Measurements from ENCODE around the gene VAV2.
"Not testable (repeated sequence)": the region's sequence is repeated elsewhere in the genome, so short reads cannot be mapped to it uniquely, and the experiment has no call there.

VAV2 gene

DNA sequence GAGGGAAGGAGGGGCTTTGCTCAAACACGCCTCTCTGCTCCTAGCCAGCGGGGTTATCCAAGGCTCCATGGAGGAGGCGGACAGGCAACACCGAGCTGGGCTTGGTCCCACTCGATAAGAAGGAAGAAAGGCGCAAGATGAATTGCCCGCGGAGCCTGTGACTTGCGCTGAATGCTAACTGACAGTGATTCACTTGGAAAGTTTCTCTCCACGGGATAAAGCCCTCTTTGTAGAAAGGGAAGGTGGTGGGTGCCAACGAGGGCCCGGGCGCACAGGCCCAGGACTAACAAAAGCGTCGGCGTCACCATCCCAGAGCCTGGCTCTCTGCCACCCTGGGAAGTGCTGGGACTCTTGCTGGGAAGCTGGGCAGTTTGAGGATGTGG lies 76.0 kb downstream of the VAV2 start:
- DNase-seq (ENCODE audit: low read depth), result no peak

DNA sequence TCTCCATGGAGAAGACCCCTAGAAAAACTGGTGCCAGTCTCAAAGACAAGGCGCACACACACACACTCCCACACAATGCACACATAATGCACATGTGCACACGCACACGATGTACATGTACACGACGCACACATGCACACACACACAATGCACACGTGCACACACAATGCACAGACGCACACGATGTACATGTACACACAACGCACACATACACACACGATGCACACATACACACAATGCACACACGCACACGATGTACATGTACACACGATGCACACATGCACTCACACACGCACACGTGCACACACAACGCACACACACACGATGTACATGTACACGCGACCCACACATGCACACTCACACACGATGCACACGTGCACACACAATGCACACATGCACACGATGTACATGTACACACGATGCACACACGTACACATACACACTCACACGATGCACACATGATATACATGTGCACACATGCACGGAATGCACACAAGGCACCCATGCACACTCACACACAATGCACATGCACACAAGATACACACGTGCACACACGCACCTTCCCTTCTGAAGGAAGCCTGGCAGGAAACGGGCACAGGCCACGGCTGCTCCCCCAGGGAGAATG lies 76.5 kb downstream of the VAV2 start:
- no peak for DNase-seq (ENCODE audit: low read depth)

DNA sequence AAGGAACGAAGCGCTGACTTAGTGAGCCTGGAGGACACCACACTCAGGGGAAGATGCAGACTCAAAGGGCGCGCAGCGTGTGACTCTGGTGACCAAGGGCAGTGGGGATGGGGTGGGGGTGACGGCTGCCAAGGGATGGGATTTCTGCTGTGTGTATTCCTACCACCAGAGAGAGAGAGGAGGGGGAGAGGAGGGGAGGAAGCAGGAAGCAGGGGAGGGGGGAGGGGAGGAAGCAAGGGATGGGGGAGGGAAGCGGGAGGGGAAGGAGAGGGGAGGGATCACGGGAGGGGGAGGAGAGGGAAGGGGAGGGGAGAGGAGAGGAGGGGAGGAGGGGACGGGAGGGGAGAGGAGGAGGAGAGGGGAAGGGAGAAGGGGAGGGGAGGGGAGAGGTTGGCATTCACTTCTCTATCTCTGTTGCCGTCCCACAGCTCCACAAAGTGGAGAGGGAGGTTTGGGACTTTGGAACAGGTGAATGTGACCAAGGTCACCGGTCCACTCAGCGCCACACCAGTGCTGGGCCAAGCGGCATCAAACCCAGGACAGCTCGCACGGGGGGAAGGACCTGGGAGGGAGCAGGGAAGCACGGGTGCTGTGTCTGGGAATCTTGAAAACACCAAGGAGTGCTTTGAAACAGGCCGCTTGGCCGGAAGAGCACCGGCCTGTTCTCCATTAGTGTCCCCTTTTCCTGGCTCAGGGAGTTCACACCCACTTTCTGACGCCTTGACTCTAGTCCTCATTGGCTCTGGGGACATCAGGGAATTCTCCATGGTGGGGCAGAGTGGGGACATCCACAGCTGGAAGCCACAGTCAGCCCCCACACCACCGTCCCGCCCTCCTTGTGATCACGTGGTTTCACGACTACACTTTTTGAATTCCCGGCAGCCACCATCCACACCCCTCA lies 77.4 kb downstream of the VAV2 start:
- DNase-seq (ENCODE audit: low read depth), result no peak

DNA sequence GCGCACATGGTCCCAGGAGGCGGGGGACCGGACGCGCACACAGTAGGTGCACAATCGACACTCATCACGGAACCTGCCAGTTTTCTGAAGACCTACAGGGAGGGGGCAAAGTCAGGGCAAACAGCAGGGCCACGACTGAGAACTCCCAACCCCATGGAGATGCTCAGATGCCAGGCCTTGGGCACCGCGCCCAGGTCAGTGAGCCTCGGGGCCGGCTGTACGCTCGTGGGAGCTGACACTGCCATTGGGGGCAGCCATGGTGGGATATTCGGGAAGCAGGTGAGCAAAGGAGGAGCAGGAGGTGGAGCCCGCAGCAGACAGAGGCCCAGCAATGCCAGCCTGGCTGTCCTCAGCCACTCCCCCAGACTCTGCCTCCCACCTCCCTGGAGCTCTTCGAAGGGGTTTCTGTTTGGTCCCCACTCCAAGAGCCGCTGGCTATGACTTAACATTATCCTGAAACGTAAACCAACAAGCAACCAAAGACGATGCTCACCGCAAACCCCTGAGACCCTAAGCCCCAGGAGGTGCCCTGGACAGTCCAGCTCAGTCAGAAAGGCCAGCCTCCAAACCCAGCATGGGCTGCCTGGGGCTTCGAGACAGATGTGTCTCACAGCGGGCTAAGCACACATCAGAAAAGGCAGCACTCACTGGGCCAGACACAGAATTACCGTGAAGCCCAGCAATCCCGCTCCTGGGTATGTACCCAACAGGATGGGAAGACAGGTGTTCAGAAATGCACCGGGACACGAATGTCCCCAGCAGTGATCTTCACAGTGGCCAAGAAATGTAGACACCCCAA lies 78.4 kb downstream of the VAV2 start:
- DNase-seq (ENCODE audit: low read depth), result no peak

DNA sequence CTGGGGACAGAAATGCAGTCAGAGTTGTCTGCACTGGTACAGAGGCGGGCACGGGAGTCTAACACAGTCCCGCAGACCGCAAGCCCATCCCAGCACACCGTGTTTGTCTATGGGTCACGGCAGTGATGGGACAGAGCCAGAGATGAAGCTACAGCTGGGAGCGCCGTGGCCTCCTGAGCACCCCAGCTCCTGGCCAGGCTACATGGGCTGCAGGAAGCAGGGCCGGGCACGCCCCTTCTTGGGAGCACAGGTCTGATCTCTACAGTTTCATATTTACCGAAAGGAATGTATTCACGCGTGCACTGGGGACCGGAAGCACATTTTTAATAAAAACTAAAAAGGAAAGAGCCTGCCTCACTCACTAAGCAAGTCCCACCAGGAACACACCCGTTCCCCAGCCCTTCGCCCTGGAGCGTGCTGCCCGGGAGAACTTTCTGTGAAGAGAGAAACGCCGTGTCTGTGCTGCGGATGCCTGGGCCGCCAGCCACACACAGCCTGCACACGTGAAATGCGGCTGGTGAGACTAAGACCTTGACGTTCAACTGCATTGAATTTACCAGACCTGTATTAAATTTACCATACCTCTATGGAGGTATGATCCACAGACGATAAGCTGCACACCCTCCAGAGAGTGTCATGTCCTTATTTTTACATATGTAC lies 81.1 kb downstream of the VAV2 start:
- no peak for DNase-seq (ENCODE audit: low read depth)

DNA sequence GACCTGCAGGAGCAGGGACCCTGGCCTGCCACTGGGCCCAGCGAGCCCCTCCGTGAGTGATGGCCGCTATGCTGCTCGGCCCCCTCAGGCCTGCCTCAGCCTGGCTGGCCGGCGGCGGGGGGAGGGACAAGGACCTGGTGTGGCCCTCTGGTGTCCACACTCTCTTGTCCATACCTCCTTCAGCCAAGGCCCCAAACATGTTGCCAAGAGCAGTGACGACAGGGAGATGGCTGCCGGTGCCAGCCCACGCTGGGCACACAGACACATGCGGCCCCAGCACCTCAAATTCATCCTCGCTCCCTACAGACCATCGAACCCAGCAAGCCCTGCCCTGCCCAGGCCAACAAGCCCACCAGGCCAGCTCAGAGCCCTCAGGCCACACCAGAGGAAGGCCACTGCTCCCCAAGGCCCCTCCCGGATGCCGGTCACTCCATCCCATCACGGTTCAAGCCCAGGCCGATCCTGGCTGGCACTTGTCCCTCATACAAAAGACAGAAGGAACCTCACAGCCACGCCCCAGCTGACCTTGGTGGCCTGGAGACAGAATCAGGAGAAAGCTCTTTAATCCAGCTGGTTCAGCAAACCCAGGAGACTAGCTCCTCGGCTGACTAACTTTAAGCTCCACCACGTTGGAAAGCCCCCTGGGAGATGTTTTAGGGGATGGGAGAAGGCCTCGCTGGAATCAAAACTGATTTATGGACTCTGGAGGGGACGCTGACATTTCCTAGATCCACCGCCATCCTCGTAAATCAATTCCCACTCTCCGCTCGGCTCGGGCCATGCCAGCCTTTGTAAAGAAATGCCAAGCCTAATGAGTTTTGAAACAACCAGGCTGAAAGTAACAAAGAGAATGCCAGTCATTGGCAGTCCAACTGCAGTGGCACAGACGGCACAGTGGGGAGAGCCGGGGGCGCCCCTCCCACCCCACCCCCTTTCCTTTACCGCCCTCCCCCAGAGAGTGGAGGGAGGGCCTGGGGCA lies 84.9 kb downstream of the VAV2 start:
- DNase-seq (ENCODE audit: low read depth), result no peak

DNA sequence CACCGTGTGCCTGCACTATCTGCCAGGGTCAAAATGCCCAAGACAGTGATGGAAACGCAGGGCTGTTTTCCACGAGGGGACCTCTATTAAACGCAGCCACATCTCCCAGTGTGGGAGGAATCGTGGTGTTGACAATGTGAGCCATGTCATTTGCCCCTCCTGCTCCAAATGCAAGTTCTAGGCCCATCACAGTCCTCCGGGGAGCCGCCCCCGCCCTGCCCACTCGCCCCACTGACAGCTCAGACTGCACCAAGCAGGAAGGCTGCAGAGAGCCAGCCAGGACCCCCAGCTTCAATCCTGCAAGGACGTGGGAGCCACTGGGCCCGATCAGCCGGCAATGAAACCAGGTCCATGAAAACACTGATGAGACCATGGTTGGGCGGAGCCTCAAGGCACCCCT lies 85.9 kb downstream of the VAV2 start:
- no peak for DNase-seq (ENCODE audit: low read depth)

DNA sequence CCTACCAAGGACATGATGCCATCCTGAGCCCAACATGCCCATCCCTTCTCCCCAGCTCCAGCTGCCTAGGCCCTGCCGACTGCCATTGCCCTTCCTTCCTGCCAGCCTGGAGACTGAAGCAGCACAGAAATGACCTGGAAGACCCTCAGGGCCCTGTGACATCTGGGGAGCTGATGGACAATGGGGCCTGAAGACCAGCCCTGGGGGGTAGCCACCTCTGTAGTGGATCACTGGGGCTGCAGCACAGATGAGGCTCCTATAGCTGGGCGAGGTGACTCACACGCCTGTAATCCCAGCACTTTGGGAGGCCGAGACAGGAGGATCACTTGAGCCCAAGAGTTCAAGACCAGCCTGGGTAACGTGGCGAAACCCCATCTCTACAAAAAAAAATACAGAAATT lies 86.6 kb downstream of the VAV2 start:
- DNase-seq (ENCODE audit: low read depth), result no peak

DNA sequence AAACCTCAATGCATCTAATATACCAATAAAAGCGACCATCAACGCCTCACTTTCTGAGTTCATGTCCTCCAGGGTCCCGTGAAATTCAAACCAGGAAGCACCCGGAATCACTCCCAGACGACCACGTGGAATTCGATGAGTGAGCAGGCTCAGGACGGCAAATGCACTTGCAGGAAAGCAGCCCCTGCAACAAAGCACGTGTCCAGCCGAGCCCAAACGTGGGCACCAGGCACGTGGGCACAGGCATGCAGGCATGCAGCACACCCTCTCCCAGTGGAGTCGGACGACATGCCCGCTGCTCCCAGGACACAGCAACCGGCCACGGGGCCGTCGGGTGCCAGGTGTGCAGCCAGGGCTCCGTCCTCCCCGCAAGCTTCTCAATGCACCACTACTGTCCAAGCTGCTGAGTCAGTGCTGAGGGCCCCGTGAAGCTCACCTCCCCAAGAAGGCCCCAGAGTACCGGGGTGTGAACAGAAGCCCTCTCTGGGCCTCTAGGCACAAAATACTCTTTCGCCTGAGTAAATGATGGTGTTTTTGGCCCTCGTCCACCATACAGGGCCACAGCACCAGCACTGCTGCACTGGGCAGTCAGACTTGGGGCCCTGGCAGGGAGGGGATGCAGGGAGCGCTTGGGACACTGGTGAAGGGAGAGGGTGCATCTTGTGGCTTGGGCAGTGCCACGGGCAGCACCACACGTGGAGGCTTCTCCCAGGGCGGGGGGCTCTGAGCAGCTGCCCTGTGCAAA lies 87.6 kb downstream of the VAV2 start:
- DNase-seq (ENCODE audit: low read depth), result no peak

DNA sequence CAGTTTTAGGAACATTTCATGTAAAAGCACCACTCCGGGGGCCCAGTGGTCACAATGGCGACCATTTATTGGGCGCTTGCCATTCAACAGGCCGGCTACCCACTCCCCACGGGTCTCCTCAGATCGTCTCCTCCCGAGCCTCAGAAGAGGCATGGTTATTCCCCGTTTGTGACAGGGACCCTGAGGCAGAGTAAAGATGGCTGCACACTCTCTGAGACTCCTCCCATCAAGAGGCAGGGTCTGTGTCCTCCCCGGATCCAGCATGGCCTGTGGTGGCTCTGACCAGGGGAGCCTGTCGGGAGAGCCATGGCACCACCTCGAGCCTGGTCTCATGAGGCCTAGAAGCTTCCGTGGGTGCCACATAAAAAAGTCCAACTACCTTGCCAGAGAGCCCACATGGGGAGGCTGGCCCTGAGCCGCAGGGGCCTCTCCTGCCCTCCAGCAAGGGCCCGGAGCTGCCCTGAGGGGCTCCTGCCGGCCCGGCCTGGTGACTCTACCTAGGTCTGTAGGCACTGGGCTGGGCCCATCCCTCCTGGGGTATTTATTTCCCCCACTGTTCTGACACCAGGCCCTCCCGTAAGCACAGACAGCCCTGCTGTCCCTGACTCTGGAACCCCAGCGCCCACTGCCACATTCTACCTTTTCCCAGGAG lies 90.8 kb downstream of the VAV2 start:
- DNase-seq (ENCODE audit: low read depth), result no peak

DNA sequence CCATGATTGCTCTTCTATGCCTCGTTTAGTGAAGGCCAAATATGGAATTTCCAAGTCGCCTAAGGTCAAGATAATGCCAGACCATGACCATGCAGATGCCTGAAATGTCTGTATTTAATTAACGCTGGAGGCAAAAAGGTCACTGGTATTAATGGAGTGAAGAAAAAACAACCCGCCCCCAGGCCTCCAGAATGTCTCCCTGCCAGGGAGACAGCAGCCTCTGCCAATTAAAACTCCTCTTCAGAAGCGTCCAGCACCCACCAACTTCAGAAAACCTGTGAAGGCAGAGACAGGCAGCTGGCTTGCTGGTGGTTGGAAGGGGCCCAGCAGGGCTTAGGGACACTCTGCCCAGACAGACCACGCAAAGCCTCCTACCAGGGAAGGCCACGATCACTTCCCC lies 94.4 kb downstream of the VAV2 start:
- DNase-seq (ENCODE audit: low read depth), result no peak

DNA sequence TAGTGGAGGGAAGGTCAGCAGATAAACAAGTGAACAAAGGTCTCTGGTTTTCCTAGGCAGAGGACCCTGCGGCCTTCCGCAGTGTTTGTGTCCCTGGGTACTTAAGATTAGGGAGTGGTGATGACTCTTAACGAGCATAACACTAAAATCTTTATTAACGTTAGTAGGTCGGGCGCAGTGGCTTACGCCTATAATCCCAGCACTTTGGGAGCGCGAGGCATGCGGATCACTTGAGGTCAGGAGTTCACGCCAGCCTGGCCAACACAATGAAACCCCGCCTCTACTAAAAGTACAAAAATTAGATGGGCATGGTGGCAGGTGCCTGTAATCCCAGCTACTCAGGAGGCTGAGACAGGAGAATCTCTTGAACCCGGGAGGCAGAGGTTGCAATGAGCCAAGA lies 96.1 kb downstream of the VAV2 start:
- DNase-seq (ENCODE audit: low read depth), result not testable (repeated sequence)

DNA sequence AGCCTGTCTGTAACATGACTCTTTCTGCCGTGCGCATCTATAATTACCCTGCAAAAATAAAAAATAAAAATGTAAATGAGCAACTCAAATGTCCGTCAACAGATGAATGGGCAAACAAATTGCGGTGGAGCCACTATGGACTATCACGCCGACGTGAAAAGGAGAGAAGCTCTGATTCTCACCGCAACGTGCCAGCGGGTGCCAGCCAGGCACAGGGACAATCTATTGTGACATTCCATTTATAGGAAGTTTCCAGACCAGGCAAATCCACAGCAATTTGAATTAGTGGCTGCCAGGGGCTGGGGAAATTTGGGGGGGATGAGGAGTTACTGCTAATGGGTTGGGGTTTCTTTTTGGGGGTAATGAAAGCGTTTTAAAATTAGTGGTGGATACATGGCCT lies 96.8 kb downstream of the VAV2 start:
- no peak for DNase-seq (ENCODE audit: low read depth)

DNA sequence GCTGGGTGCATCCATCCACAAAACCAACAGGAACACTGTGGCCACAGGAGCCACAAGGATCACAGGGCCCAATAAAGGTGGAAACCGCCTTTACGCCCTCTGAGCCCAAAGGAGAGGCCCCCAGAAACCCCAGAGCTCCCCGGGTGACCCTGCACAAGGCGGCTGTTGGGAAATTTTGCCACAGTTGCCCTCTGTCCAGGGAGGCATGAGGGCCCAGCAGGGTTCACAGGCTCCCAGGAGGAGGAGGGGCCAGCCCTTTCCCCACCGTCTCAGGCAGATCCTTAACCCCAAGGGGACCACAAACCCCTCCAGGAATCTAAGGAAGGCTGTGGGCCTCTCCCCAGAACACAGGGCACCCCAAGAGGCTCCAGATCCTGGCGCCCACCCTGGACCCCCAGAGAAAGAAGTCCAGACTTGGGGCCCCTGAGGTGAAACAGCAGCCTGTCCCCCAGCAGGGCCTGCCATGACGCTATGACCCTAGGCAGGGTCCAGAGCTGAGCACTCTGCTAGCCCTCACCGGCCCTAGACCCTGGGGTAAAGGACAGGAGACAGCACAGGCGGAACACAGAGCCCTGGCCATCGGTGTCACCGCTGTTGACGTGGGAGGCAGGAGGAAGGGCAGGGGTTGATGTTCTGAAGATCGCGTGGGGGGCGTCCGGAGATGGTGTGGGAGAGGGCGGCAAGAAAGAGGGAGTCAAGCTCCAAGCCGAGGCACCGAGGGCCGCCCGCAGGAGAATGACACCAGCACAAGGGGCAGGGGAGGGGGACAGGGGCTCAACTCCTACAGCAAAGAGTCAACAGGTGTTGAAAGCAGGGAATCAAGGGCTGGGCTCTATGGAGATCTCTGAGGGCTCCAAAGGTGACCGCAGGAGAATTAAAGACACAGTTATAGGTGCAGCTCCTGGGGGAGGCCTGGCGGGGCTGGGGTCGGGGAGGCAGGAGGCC lies 97.5 kb downstream of the VAV2 start:
- DNase-seq (ENCODE audit: low read depth), result no peak

DNA sequence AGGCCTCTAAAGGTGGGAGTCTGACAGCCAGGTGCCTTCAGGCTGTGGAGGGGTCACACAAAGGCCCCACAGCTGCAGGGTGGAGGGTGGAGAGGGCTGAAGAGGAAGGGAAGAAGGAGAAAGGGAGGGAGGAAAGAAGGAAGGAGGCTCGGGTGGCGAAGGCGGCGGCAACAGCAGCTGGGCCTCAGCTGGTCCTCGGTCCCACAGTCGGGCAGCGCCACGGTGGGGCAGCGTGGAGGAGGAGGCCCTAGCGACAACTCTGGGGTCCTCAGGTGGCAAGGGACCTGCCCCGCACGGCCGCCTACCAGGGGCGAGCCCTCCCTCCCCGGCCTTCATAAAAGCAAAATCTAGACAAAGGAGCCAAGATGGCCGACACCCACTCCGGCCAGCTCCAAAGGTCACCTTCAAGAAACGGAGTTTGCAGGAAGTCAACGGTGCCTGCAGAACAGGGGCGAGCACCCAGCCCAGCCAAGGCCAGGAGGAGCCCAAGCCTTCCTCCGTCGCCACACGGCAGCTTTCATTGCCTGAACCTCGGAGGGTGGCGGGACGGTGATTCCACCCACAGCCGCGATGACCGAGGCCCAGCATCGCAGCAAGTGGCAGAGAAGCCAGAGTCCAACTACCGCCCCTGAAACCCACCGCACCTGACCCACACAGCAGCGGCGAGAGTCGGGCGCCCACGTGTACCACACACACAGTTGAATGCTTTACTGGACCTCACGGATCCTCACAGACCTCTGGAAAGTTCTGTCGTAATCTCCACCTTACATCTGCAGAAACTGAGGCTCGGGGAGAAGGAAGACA lies 98.7 kb downstream of the VAV2 start:
- DNase-seq (ENCODE audit: low read depth), result no peak

DNA sequence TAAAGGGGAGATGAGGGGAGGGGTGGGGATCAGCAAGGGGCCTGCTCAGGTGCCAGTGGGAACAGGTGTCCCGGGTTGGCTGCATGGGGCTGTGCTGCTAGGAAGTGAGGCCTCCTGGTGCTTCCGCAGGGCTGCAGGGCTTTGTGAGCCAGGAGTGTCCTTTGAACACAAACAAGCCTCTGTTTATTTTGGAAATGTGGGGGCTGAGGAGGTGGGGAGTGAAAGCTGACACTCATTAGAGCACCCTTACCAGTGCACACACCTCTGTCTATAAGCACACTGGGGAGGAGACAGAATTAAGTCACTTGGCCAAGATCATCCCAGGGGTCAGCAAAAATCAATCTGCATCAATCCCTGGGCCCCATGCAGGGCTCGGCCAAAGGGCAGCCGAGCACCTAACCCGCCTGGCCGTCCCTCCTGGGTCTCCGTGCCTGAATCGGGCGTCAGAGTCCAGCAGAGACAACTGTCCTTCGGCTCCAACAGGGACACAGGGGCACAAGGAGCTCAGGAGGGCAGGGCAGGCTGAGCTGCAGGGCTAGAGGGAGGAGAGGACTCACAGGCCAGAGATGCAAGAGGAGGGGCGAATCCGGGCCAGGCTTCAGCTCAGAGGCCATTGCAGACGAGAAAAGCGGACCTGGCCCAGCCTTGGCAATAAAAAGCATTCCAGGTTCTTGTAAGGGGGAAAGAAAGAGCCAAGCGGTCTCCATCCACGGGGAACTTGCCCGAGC lies 99.8 kb downstream of the VAV2 start:
- no peak for DNase-seq (ENCODE audit: low read depth)

DNA sequence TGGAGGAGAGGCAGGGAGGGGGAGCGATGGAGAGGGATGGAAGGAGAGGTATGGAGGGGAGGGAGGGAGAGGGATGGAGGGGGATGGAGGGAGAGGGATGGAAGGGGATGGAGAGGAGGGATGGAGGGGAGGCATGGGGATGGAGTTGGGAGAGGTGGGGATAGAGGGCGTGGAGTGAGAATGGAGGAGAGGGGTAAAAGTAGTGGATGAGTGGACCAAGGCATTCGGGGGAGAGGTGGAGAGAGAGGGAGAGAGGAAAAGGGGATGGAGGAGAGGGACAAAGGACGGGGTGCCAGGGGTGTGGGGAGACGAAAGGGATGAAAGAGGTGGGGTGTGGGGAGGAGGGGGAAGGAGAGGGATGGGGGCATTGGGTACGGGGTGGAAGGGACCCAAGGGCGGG lies 100.4 kb downstream of the VAV2 start:
- DNase-seq (ENCODE audit: low read depth), result no peak

All from ELR (cell line).